Fibroblast of villous mesenchyme (primary cell): Measurements from ENCODE around the gene PTPRJ. TPM values are rescaled to one million over a fixed set of nuclear protein-coding genes. Genes with fewer than 3 reads are reported as not detected.

Experiments used
- DNase-seq: peaks from one replicate; pipeline ENCODE4 v3.0.0-alpha.2; 2010; ENCODE audit warnings: low read depth
- H3K4me3 ChIP-seq: 2 replicates; pipeline ENCODE4 v1.5.1; 2011; ENCODE audit warnings: low read depth, mild to moderate bottlenecking, low read length
- total RNA-seq: library from RNA; depleted of rRNA; stranded (reverse); fragments of >200 nt; gene quantifications from 2 replicates; pipeline ENCODE4 v1.2.3, GENCODE V29; 2012
- TF ChIP-seq, protein P1 (sequence below): IDR thresholded peaks from 2 replicates; pipeline ENCODE4 v1.5.1; 2012; ENCODE audit warnings: low read depth, mild to moderate bottlenecking, low read length; ENCODE audit not compliant: insufficient read depth

The PTPRJ gene
- total RNA-seq, 1 donor = 29.8 TPM

DNA sequence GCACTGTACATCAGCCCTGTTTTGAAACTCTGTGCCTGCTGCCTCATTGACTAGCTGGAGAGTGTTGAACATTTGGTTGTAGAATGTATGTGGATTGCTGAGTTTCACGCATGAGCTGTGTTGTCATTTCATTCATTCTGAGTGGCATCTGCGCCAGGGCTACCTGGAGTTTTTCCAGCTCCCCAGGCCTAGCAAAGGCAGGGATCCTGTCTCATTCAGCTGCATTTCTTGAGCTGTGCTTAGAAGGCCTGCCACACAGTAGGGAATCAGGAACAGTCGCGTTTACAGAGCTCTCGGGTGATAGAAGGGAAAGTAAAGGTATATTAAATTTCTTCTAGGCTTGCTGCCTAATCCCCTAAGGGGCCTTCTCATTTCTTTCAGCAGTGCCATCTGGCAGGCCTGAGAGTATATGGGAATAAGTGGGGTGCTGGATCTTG, 44.3 kb downstream of the PTPRJ start:
- DNase-seq = no peak
- TF ChIP-seq, protein P1, sequence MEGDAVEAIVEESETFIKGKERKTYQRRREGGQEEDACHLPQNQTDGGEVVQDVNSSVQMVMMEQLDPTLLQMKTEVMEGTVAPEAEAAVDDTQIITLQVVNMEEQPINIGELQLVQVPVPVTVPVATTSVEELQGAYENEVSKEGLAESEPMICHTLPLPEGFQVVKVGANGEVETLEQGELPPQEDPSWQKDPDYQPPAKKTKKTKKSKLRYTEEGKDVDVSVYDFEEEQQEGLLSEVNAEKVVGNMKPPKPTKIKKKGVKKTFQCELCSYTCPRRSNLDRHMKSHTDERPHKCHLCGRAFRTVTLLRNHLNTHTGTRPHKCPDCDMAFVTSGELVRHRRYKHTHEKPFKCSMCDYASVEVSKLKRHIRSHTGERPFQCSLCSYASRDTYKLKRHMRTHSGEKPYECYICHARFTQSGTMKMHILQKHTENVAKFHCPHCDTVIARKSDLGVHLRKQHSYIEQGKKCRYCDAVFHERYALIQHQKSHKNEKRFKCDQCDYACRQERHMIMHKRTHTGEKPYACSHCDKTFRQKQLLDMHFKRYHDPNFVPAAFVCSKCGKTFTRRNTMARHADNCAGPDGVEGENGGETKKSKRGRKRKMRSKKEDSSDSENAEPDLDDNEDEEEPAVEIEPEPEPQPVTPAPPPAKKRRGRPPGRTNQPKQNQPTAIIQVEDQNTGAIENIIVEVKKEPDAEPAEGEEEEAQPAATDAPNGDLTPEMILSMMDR = no peak
- H3K4me3 ChIP-seq = no peak overlapping the region

GRCh38 chr11:48025293-48025983, 45.1 kb downstream of the PTPRJ start:
- no peak overlapping the region for H3K4me3 ChIP-seq
- TF ChIP-seq, protein P1 = no peak
- no peak for DNase-seq

DNA sequence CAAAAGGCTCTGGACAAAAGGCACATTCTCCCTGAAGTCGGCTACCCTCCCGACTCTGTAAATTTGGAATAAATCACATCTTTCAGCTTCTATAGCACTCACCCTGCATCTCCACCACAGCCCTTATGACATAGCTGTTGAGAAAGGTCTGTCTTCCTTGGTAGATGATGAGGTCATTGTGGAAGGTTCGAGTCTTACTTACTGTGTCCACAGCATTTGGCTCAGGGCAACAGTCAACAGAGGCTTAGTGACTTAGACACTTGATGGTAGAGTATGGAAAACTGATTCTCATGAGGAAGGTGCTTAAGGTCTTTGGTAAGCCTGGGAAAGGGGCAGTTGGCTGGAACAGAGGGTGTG, 45.6 kb downstream of the PTPRJ start:
- no peak overlapping the region for H3K4me3 ChIP-seq
- no peak for DNase-seq
- TF ChIP-seq, protein P1 = no peak

- TF ChIP-seq, protein P1 = no peak
- peak; percentile 45 for DNase-seq
- H3K4me3 ChIP-seq = no peak overlapping the region
Observed at GRCh38 chr11:48028914-48029680, 48.7 kb downstream of the PTPRJ start.

DNA sequence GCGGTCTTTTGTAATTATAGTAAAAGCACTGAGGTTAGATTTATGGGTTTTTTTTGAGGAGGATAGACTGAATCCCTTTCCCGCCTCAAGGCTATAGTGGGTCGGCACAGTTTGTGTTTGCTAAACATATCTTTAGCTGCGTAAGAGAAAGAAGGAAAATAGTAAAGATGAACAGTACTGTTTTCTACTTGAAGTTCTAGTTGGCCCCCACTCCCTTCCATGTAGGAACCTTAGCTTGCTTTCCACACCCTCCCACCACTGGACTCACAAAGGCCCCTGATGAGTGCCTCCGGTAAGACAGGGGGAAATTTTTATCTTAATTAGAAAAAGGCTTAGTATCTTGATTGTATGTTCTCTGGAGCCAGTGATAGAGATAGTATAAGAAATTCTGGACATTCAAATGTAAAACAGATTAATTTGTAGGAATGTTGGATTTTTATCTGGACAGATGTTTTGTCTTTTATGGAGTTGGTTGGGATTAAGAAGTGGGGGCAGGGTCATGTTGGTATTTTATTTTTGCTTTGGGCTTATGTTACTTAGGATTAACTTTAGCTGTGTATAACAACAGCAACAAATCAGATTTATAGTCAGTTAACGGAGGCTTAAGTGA, 49.4 kb downstream of the PTPRJ start:
- TF ChIP-seq, protein P1 = no peak
- DNase-seq = peak; percentile 50
- H3K4me3 ChIP-seq = no peak overlapping the region

DNA sequence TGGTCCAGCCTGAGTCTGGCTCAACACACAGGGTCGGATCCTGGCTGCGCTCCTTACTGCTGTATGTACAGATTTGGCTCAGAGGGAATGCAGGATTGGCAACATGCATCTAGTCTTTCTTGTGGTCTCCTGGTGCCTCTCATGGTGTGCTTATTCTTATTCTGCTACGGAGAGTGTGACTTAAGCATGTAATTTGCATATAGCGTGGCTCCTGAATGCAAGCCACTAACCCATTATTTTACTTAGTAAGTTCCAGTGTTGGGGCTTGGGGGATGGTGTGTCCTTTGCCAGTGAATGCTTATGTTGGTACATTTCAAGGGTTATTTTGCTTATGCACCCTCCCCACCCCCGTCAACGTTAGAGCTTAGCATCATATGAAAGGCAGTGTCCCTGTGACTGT, 51.2 kb downstream of the PTPRJ start:
- H3K4me3 ChIP-seq = no peak overlapping the region
- TF ChIP-seq, protein P1 = no peak
- DNase-seq = no peak
